GM19238 (cell line): ENCODE data around the gene SCGB3A1.

Experiments
- DNase-seq: peaks from one replicate; pipeline ENCODE4 v3.0.0; 2011; ENCODE audit warnings: low spot score; ENCODE audit not compliant: insufficient read length

SCGB3A1 gene

DNA sequence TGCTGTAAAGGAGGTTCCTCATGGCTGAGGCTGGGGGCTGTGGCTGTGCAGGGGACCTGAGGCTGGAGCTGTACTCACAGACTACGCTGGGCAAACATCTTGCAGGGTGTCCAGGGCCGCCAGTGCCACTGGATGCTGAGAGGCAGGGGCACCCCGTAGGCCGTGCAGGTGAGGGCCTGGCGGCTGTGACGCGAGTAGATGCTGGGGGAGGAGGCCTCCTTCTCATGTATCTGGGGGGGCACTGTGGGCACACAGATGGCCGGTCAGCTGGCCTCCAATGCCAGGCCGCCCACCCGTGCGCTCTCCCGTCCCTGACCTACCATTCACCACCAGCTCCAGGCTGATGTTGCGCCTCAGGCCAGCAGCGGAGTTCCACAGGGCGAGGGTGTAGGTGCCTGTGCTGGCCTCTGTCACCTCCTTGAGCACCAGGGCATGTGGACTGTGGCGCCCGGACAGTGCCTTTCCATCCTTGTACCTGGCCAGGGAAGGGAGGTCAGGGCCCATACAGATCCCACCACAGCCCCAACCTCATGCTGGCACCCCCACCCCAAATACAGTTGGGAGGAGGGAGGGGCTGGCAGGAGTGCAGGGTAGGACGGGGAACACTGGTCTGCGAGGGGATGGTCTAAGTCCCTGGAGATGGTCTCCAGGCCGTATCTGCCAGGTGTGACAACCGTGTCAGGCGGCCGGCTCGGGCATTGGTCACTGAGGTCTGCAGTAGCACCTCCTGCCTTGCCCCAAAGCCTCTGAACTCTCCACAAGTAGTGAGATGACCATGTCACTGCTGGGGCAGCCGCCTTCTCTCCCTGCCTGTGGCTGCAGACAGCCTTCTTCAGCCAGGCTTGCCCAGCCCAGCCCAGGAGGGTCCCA lies 34.7 kb upstream of the SCGB3A1 start:
- DNase-seq, result no peak

DNA sequence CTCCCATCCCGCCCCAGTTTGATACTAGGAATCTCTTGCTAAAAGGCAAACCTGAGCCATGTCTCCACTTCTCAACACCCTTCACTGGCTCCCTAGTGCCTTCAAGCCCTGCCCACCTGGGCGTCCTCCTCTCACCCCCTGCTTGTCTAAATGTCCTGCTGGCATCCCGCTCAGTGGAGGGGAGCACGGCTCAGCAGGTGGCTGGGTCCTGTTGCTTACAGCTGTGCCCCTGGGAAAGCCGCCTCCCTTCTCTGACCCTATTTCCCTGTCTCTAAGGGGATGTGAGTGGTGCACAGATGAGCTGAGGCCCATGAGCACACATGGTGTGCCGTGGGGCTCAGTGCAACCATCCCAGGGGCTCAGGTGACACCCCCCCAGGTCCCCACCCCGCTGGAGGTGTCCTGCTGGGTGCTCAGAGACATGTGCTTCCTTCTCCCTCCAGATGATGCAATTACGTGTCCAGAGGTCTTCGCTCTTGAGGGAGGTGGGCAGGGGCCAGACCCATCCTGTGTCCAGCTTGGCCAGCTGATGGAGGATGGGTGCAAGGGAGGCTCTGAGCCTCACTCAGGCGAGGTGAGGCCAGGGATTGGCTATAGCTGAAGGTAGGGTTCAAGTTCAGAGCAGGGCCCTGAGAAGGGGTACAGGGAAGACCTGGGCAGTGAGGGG lies 34.0 kb upstream of the SCGB3A1 start:
- no peak for DNase-seq

DNA sequence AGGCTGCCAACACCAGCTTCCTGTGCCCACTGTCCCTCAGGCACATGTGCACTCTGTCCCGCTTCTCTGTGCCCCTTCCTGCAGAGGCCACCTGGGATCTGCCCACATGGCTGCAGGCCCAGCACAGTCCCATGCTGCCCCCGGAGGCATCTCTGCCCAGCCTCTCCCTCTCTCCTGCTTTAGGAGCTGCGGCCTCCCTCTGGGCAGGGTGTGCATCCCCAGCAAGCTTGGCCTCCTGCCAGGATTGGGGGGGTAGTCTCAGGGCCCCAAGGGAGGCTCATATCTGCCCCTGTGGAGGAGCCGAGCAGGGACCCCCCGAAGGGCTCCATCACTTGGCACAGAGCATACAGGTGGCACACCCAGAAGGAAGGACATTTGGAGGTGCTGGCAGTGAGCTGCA lies 33.3 kb upstream of the SCGB3A1 start:
- DNase-seq, result no peak

DNA sequence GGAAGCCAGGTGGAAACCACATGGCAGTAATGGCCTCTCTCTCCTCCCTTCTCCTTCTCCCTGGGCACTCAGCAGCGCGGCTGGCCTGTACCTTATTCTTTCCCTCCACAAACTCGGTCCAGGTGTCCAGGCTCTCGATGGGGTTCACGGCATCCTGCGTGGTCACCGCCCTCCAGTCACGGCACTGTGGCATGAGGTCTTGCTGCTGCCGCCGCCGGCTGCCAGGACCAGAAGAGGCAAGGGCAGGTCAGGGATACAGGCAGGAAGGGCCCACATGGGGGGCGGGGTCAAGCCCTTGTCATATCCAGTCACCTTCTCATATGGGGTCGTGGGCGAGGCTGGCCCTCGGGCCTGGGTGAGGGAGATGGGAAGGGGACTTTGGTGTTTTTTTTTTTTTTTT lies 32.5 kb upstream of the SCGB3A1 start:
- no peak for DNase-seq

DNA sequence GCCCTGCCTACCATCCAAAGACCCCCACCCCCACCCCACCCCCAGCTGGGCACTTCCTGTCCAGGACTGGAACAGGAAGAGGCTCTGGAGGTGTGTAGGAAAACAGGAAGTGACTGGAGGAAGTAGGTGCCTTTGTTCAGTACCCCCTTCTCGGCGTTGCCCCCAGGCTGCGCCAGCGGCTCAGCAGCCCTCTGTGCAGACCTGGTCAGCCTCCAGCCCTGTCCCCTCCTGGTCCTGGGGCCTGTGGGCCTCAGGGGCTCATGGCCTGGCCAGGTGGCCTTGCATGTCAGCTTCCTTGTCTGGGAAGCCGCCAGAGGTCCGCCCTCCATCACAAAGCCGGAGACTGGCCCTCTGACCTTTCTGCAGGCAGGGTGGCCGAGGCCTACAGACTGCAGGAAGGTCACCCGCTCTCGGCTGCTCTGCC lies 32.1 kb upstream of the SCGB3A1 start:
- DNase-seq, result no peak

DNA sequence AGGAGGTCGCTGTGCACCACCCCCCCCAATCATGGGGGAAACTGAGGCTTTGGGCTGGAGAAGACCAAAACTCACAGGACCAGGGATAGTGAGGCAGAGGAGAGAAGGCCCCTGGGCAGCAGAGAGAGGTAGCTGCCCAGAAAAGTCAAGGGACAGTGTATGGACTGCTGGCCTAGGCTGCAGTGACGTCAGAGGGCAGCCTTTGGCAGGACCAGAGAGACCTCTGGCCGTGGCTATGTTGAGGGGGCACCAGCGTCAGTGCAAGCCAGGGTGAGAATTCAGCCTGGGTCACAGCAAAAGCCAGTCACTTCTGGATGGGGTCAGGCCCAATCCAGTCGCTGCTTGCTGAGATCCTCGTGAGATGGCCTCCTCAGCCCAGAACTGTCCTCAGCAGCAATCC lies 31.6 kb upstream of the SCGB3A1 start:
- no peak for DNase-seq

DNA sequence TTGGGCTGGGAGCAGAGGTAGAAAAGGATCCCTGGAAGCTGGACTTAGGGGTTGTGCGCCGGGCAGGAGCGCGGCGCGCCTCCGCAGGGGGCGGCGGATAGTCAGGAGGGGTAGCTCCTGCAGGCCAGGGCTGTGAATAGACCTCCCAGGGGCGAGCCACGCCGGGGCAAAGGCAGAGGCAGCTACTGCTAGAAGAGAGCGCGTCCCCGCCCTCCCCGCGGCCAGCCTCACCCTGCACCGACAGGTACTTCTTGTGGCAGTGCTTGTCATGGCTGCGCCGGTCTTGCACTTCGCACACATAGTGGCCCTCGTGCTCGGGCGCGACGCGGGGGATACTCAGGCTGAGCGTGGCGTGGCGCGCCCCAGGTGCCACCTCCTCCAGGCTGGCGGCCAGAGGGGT lies 30.0 kb upstream of the SCGB3A1 start:
- no peak for DNase-seq

DNA sequence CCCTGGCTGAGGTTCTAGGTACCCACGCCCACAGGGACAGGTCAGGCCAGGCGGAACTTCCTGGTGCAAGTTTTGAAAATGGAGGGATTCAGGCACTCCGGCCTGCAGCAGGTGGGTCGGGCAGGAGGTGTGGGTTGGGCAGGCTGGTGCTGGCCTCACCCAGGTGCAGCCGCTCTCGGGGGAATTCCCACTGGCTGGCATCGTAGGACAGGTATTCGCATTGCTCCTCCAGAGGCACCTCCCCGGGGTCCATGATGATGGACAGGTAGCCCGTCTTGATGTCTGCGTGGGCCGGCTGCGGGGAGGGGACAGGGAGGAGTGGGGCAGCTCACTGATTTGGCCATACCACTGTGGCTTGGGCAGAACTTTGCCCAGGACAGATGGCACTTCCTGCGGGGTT lies 28.7 kb upstream of the SCGB3A1 start:
- no peak for DNase-seq

DNA sequence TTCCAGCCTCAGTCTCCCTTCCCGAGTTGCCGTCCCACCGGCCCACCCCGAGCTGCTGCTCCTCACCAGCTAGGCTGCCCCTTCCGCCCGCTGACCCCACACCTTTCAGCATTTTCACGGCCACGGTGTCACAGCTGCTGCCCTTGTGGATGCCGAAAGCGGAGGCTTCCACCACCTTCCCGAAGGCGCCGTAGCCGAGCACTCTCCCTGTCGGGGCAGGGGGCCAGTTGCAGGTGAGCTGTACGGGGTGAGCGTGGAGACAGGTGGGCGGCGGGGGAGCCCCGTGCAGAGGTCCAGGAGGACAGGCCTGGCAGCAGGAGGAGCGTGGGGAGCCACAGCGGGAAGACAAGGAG lies 28.2 kb upstream of the SCGB3A1 start:
- no peak for DNase-seq

DNA sequence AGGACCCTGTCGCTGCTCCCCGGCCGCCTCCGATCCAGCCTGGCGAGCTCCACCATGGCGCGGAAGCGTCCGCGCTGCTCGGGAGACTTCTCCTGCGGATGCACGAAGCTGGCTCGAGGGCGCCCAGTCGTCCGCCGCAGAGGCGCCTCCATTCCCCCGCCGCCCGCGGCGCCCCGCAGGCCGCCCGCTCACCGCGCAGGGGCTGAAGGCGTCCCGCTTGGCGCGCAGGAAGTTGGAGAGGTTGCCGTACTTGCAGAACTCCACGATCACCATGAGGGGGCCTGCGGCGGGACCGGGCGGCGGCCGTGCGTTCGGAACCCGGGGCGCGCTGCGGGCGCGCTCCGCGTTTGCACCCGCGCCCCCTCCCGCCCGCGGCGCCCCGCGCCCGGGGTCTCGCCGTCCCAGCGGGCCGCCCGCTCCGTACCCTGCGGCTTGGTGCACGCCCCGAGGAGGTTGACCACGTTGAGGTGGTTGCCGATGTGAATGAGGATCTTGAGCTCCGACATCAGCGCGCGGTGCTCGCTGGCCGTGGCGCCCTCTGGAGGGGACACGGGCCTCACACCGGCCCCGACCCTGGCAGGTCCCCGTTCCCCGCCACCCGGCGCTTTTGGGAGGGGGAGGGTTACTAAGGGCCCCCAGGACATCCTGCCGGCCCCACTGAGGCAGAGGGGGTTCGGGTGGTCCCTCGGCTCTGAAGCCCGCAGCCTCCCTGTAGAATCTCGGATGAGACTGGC lies 27.7 kb upstream of the SCGB3A1 start:
- no peak for DNase-seq

DNA sequence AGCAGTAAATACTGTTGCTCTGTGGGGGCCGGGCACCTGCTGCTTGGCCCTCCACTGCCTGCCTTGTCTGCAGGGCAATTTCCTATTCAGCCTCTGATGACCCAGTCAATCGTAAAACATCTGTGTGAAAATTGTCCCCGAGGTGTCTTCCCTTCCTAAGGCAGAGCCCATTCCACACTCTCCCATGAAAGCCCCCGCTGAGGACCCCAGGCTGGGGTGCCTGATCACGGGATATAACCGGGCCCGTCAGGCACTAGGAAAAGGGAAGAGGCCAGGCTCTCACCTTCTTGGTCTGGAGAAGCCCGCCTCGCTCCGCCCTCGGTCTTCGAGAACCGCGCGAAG lies 27.2 kb upstream of the SCGB3A1 start:
- DNase-seq, result no peak

DNA sequence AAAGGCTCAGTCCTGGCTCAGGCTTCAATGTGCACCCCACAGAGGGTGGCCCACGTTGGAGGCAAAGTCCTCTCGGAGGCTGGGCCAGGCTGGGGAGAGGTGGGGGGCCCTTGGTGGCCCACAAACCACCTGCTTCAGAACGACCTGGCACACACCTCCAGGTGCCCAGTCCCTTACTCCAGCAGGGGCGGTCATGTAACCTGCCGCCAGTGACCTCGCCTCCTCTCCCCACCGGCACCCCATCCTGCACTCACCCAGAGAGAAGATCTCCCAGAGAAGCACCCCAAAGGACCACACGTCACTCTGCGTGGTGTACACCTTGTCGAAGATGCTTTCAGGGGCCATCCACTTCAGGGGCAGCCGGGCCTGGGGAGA lies 22.5 kb upstream of the SCGB3A1 start:
- no peak for DNase-seq

DNA sequence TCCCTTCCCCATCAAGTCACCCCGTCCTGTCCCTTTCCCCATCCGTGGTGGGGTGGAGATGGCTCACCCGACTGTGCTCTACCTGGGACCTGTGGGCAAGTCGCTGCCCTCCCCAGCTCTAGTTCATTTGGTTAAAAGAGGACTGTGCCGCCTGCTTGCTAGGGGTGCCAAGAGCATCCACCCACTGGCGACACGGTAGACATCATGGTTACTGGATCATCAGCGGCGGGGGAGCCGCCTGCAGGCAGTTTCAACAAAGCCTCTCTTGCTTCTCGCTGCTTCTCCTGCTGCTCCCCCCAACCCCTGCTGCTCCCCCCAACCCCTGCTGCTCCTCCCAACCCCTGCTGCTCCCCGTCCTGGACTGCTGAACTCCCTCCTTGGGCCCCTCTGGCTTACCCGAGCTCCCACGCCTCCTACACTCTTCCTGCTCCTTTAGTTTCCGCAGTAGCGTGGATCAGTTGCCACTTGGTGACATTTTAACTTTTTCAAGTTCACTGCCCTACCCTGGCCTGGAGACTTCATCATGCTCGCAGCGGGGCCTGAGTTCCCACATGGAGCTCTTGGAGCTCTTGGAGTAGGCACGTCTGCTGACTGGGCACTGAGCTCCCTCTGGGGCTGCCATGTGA lies 22.0 kb upstream of the SCGB3A1 start:
- DNase-seq, result no peak

DNA sequence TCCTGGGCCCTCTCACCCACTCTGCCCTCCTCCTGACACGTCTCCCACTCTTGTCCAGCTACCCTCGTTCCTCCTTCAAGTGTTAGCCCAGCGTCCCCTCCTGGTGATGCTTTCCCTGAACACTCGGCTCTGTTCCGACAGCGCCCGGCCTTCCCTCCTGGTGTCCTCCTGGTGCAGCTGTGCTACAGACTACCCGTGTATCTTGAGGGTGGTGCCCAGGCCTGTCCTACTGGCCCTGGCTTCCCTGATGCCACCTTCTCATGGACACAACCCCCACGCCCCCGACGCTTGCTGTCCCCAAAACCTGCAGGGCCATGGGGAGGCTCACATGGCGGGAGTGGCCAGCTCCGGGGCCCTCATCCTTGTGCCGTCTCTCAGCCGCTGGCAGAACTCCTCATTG lies 21.4 kb upstream of the SCGB3A1 start:
- no peak for DNase-seq

DNA sequence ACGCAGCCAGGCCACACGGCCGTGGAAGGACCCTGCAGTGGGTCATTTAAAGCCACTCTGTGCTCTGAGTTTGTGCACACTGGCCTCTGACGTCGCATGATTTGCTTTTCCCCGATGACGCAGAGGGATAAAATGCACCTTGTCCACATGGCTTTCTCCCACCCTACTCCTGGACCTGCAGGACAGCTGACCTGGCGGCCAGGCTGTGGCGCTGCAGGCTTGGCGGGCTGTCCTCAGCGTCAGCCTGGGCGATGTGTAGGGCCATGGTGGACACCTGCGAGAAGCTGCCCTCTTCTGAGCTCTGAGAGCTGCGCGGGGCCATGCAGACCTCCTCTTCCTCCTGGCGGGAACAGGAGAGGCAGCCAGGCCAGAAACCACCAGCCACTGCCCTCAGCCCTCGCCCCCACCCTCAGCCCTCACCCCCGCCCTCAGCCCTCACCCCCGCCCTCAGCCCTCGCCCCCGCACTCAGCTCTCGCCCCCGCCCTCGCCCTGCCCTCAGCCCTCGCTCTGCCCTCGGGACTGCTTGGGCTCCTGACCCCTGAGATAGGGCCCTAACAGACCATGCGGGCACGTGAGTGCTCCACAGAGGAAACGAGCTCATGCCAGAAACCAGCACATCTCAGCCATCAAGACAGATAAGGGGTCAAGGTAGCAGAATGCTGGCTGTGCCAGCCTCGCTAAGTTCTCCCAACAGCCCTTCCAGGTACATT lies 20.0 kb upstream of the SCGB3A1 start:
- no peak for DNase-seq

DNA sequence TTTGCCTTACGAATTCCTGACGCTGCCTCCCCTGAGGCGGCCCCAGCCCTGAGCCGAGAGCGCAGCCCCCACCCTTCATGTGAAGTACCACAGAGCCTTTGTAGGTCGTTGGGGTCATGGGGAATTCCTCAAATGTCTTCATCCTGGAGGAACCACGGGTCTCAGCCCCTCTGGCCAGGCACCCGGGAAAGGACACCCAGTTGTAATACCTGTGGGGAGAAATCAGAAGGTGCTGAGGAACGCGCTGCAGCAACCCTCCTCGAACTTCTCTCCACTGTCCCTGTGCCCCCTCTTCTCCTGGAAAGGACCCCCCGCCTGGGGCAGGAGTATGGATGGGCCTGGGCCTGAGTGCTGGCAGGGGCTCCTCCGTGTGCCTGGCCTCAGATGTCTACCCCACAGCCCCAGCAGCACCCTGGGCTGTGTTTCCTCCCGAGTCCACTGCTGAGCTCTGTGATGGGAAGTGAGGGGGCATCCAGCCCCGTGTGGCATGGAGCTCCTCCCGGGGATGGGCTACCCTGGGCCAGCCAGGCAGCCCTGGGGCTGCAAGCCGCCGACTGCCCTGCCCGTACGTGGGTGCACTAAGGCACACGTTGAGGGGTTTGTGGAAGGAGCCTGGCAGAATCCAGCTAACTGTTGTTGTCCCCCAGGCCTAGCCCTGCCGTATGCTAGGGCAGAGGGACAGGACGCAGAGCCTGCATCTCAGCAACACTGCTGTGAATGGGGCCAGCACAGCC lies 18.7 kb upstream of the SCGB3A1 start:
- no peak for DNase-seq

DNA sequence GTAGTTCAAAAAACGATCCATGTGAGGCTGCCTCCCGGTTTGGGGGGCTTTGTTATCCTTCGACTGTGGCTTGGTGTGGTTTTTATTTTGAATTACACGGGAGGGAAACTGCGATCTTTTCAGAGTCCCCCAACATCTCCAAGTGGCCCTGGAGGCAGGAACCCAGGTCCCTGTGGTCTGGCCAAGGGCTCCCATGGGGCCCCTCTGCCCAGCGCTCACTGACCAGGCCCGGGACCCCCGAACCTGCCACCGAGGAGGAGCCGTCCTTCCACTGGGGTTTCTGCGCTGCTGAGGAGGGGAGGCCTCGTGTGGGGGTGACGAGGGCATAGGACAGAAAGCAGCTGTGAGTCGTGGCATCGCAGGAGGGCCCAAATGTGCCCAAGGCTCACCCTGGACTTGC lies 18.1 kb upstream of the SCGB3A1 start:
- no peak for DNase-seq

DNA sequence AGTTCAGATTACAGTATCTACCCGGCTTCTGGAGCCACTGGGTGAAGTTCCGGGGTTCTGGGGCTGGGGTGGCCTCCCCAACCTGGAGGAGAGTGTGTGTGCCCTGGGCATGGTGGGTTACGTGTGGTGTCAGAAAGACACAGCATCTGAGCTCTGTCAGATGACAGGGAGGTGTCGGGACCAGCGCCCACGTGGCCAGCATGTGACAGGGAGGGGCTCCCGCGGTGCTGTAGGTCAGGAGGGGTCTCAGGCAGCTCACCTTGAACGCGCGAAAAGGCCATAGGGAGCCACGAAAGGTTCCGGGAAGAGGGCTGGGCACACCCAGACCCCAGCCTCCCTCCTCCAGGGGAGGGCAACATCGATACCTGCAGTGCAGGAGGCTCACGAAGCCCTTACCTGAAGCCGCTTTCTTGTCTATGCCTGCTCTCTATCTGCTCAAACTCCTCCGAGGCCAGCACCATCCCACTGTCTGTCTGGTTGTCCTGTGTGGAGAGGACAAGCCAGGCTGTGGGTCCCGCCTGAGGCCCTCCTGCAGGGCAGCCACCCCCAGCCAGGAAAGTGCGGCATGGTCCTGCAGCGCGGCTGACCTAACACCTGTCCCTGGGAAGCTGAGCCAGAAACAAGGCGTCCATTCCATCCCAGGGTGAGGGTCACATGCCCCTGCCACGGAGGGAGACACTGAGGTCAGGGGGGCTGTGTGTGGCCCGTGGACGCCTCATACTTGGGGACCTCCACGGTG lies 17.4 kb upstream of the SCGB3A1 start:
- no peak for DNase-seq

DNA sequence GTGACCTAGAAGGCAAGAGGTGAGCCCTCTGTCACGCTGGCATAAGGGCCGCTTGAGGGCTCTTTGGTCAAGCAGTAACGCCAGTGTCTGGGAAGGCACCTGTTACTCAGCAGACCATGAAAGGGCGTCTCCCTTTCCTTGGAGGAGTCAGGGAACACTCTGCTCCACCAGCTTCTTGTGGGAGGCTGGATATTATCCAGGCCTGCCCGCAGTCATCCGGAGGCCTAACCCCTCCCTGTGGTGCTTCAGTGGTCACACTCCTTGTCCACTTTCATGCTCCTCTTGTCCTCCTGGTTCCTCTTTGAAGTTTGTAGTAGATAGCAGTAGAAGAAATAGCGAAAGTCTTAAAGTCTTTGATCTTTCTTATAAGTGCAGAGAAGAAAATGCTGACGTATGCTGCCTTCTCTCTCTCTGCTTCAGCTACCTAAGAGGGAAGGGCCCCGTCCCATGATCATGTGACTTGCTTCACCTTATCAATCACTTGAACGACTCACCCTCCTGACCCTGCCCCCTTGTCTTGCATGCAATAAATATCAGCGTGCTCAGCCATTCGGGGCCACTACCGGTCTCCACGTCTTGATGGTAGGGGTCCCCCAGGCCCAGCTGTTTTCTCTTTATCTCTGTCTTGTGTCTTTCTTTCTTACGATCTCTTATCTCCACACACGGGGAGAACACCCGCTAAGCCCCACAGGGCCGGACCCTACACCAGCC lies 16.7 kb upstream of the SCGB3A1 start:
- DNase-seq, result no peak
